MM.1S (cell line): ENCODE data around the gene ZFPM1.

Experiments
- EZH2 ChIP-seq: fragments of 300-600 bp; sonication (generic); optimal IDR thresholded peaks from 2 replicates; pipeline ENCODE3; 2017; ENCODE audit warnings: low read depth, mild to moderate bottlenecking, antibody characterized with exemption, low read length, mixed read lengths
- EZH2phosphoT487 ChIP-seq: fragments of 300-600 bp; sonication (generic); IDR thresholded peaks from 2 replicates; pipeline ENCODE4 v1.6.1; 2018; ENCODE audit warnings: antibody characterized with exemption, low read length
- TF ChIP-seq, protein P1 (sequence below): fragments of 300-600 bp; sonication (generic); IDR thresholded peaks from 2 replicates; pipeline ENCODE4 v1.5.1; 2016; ENCODE audit warnings: antibody characterized with exemption, low read length, mixed read lengths

DNA sequence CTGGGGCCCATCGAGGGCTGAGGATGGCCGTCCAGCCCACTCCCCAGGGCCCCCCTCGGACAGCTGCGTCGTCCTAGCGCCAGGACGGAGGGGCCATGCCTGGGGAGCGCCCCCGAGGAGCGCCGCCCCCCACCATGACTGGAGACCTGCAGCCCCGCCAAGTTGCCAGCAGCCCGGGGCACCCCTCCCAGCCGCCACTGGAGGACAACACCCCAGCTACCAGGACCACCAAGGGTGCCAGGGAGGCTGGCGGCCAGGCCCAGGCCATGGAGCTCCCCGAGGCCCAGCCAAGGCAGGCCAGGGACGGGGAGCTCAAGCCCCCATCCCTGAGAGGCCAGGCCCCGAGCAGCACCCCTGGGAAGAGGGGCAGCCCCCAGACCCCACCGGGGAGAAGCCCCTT is 25.7 kb upstream of the ZFPM1 start:
- TF ChIP-seq, protein P1, sequence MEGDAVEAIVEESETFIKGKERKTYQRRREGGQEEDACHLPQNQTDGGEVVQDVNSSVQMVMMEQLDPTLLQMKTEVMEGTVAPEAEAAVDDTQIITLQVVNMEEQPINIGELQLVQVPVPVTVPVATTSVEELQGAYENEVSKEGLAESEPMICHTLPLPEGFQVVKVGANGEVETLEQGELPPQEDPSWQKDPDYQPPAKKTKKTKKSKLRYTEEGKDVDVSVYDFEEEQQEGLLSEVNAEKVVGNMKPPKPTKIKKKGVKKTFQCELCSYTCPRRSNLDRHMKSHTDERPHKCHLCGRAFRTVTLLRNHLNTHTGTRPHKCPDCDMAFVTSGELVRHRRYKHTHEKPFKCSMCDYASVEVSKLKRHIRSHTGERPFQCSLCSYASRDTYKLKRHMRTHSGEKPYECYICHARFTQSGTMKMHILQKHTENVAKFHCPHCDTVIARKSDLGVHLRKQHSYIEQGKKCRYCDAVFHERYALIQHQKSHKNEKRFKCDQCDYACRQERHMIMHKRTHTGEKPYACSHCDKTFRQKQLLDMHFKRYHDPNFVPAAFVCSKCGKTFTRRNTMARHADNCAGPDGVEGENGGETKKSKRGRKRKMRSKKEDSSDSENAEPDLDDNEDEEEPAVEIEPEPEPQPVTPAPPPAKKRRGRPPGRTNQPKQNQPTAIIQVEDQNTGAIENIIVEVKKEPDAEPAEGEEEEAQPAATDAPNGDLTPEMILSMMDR = no peak
- TF ChIP-seq EZH2phosphoT487 (no peak), EZH2 (no peak)
